Activated naive CD4-positive, alpha-beta T cell treated with anti-CD3 and anti-CD28 coated beads for 36 hours (primary cell): ENCODE results near the gene SRP68. TPM values are rescaled to one million over a fixed set of nuclear protein-coding genes. Genes with fewer than 3 reads are reported as not detected.

ENCODE experiments used
- CTCF ChIA-PET: fragments of 350-600 bp; sonication (Branson Sonifier 250); formaldehyde crosslinking; loops from one replicate; lab custom pipeline; 2021; ENCODE audit warnings: antibody characterized with exemption; lab: Charles Lee
- DNase-seq: peaks from one replicate; pipeline ENCODE4 v3.0.0-alpha.2; 2020
- H3K27ac Mint-ChIP-seq: one replicate; pipeline ENCODE4 v1.8.0; 2021; ENCODE audit warnings: mild to moderate bottlenecking, mixed read lengths
- H3K27me3 Mint-ChIP-seq: one replicate; pipeline ENCODE4 v1.8.0; 2021; ENCODE audit warnings: low read depth, mixed read lengths
- H3K36me3 Mint-ChIP-seq: one replicate; pipeline ENCODE4 v1.8.0; 2021; ENCODE audit warnings: low read depth, mixed read lengths
- H3K4me1 Mint-ChIP-seq: one replicate; pipeline ENCODE4 v1.8.0; 2021; ENCODE audit warnings: low read depth, mixed read lengths
- H3K4me3 Mint-ChIP-seq: one replicate; pipeline ENCODE4 v1.8.0; 2021; ENCODE audit warnings: mild to moderate bottlenecking, moderate library complexity, mixed read lengths
- H3K9me3 Mint-ChIP-seq: one replicate; pipeline ENCODE4 v1.8.0; 2021; ENCODE audit warnings: mixed read lengths
- intact Hi-C: fragments of 100-400 bp; cut with micrococcal nuclease; formaldehyde crosslinking; loops from one replicate; pipeline ENCODE4 v1.15.1; 2023
- total RNA-seq, 2 experiments: library from RNA; stranded (reverse); gene quantifications; one replicate each; pipeline ENCODE4 v1.2.3, GENCODE V29; 2021

Gene SRP68
- total RNA-seq, 2 experiments from 2014 or later: 127 to 131 TPM

DNA sequence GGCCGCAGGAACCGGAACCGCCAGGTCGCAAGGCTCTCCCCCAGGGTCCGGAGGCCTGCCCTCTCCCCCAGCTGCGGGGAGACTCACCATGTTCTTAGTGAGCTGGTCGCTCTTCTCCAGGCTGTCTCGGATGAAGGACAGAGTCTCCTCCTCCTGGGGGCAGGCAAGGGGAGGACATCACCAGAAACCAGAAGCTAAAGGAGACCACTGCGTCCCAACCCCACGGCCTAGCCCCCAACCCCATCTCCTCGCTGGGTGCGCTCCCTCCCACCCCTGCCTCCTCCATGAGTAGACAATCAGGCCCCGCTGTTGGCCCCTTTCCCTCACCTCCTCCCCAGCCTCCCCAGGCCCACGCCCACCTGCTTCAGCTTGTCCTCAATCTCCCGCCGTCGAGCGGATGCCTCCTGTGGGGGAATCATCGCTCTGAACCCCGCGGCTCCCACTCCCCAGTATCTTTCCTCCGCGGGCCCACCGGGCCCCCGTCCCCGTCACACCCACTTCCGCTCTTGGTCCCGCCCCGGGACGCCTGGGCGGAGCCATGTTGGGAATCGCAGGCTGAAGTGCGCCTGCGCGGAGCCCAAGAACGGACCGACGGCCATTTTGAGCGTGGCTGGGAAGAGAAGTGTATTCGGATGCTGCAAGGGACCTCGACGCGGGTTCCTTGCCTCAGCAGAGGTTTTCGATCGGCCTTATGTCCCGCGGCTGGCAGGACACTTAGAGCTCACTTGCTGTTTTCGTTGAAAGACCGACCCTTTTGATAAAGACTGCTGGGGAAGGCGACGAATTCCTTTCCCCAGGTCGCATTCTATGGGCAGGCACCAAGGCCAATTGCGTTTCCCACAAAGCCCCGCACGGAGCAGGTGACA, 31.2 kb upstream of the SRP68 start, which contains the start of gene EXOC7:
EXOC7 (minus strand) TSS at position 514 of the 866 bp plus-strand sequence; CDS start at position 419, 95 bp downstream.
- Mint-ChIP-seq H3K4me1 (peaks cover 19% of the 10 kb centered on the region), H3K27me3 (no peaks in the 10 kb centered on the region), H3K4me3 (peak within 1 kb of the TSS; percentile 94), H3K27ac (peak within 1 kb of the TSS; percentile 92), H3K9me3 (no peaks in the 10 kb centered on the region), H3K36me3 (peaks cover 9% of the 10 kb centered on the region)
- intact Hi-C loops: loop anchor here (1.0 to 10.0 kb wide), 4 partner anchors 32 to 281 kb away; partner anchors contain the start of genes MRPL38 and SPHK1
- peak; percentile 95 for DNase-seq
- CTCF ChIA-PET: interaction anchor here (0.6 to 3.2 kb wide), 11 partner anchors 9 to 745 kb away, joined by 3 to 22 read pairs (median 4); no protein-coding TSS in a partner anchor

DNA sequence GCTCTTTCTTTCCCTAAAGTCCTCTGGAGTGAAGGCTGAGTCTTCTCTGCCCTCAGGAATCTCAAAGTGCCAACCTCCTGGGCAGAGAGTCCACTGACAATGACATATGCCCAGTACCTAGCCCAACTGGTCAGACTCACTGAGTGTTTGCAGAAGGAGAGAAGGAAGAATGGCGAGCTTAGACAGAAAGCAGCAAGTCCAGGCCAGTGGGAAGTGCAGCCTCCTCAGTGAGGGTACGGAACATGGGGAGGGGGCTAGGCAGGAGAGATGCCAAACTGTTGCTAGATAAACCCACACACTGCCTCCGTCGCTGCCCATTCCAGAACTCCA, 30.6 kb upstream of the SRP68 start:
- CTCF ChIA-PET: interaction anchor here (0.6 to 3.2 kb wide), 11 partner anchors 9 to 746 kb away, joined by 3 to 22 read pairs (median 4); no protein-coding TSS in a partner anchor
- DNase-seq: no peak
- peaks cover 9% of the 10 kb centered on the region for H3K36me3 Mint-ChIP-seq
- H3K27ac Mint-ChIP-seq: peak overlapping the region; percentile 92
- H3K9me3 Mint-ChIP-seq: no peaks in the 10 kb centered on the region
- intact Hi-C loops: loop anchor here (1.0 to 10.0 kb wide), 4 partner anchors 32 to 282 kb away; partner anchors contain the start of genes MRPL38 and SPHK1
- peak overlapping the region; percentile 94 for H3K4me3 Mint-ChIP-seq
- H3K27me3 Mint-ChIP-seq: no peaks in the 10 kb centered on the region
- H3K4me1 Mint-ChIP-seq: peaks cover 19% of the 10 kb centered on the region

DNA sequence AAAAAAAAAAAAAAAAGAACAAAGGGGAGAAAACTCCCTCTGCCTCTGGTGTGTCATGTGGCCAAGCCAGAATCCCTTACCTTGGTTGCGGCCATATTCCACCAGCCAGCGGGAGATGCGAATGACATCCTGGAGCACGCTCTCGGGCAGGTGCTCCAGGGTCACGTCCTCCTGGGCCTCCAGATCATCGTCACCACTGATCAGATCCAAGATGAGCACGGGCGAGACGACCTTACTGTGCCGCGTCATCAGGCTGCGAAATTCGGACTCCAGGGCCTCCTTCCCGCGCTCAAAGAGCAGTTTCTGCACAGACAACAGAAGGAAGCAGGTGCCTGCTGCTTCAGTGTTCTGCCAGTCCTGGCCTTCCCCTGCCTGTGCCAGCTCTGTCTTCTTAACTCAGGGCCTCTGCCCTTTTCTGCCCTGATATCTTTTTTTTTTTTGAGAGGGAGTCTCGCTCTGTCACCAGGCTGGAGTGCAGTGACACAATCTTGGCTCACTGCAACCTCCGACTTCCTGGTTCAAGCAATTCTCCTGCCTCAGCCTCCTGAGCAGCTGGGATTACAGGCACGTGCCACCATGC, 25.5 kb upstream of the SRP68 start:
- CTCF ChIA-PET: no interaction called here
- Mint-ChIP-seq H3K27me3 (no peaks in the 10 kb centered on the region), H3K36me3 (peaks cover 16% of the 10 kb centered on the region)

DNA sequence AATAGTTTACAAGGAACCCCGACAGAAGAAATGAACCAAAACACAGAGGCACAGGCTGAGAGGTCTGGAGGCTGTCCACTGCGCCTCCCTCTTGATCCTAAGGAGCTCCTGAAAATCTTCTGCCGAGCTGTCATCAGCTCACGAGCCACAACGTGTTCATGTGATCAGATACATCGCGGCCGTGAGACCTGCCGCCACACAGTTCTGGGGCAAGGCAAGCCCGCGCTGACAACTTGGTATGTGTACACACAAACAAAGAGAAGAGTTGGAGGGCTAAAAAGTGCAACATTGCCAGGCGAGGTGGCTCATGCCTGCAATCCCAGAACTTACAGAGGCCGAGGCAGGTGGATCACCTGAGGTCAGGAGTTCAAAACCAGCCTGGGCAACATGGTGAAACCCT, 23.6 kb upstream of the SRP68 start:
- Mint-ChIP-seq H3K27me3 (no peaks in the 10 kb centered on the region), H3K4me3 (no peak overlapping the region), H3K9me3 (no peaks in the 10 kb centered on the region), H3K27ac (no peak overlapping the region), H3K4me1 (peaks cover 8% of the 10 kb centered on the region), H3K36me3 (peaks cover 11% of the 10 kb centered on the region)
- DNase-seq: no peak
- CTCF ChIA-PET: interaction anchor here (1.5 to 1.9 kb wide), 3 partner anchors 82 to 184 kb away, joined by 3 to 5 read pairs (median 4); no protein-coding TSS in a partner anchor
- intact Hi-C loops: no loop called here

More for the DNA sequence above, 25.5 kb upstream of the SRP68 start:
- intact Hi-C loops: no loop called here
- Mint-ChIP-seq H3K27ac (no peak overlapping the region), H3K9me3 (no peaks in the 10 kb centered on the region), H3K4me1 (peaks cover 17% of the 10 kb centered on the region), H3K4me3 (no peak overlapping the region)
- no peak for DNase-seq

DNA sequence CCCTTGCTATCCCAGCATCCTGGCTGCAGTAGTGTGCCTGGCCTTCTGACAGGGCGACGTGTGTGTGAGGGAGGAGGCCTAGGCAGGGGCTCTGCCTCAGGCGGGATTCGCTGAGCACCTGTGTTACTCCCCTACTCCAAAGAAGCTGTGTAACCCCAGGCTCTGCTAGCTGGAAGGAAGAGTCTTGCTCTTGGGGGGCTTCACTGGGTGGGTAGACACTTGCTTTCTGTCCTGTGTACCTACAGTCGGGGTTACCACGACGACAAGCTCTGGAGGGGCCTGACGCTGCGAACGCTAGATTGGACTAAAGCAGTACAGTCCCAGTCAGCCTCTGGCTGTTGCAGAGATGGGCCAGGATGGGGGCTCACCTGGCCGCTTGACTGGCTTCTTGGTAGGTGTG, 21.7 kb upstream of the SRP68 start:
- H3K4me3 Mint-ChIP-seq: no peak overlapping the region
- no peaks in the 10 kb centered on the region for H3K27me3 Mint-ChIP-seq
- intact Hi-C loops: no loop called here
- H3K36me3 Mint-ChIP-seq: peaks cover 7% of the 10 kb centered on the region
- no peak overlapping the region for H3K27ac Mint-ChIP-seq
- CTCF ChIA-PET: interaction anchor here (1.5 to 2.1 kb wide), 2 partner anchors 9 to 186 kb away, joined by 5 read pairs; partner anchors contain the start of gene EXOC7
- no peak for DNase-seq
- H3K4me1 Mint-ChIP-seq: peaks cover 5% of the 10 kb centered on the region
- no peaks in the 10 kb centered on the region for H3K9me3 Mint-ChIP-seq

DNA sequence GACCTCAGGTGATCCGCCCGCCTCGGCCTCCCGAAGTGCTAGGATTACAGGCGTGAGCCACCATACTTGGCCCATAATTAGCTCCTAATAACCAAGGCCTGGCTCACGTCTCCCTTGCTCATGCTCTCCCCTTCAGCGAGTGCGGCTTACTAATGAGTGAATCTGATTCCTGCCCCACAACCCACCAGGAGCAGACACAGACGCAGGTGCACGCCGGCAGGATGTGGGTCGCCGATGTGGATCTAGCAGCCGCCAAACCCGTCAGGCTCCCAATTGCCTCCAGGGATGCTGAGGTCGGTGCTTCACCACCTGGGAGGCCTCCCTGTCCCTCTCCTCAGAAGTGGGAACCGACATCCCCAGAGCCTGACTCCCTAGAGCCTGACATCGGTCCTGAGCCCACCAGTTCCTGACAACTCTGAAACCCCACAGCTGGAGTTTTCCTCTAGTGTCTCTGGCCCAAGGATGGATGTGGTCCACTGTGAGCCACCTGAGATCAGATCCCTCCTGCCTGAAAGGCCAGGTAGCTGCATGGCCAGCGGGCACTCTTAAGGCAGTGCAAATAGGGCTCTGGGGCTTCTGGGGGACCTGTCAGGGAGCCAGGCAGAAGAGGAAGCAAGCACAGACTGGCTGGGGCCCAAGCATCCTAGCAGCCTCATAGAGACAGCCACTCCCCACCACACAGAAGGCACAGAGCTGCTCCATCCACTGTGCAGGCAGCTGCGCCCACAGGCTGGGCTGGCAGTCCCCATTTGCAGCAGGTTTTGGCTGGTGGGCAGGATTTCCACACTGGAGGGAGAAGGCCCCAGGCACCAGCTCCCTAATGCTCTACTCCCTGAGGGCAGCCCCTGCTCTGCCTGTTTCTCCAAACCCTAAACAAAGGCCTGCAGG, 20.5 kb upstream of the SRP68 start:
- H3K9me3 Mint-ChIP-seq: no peaks in the 10 kb centered on the region
- no peaks in the 10 kb centered on the region for H3K27me3 Mint-ChIP-seq
- intact Hi-C loops: no loop called here
- no peak for DNase-seq
- CTCF ChIA-PET: interaction anchor here (0.5 to 2.1 kb wide), 3 partner anchors 10 to 187 kb away, joined by 3 to 5 read pairs (median 5); partner anchors contain the start of gene EXOC7
- no peak overlapping the region for H3K27ac Mint-ChIP-seq
- no peak overlapping the region for H3K4me3 Mint-ChIP-seq
- peaks cover 7% of the 10 kb centered on the region for H3K36me3 Mint-ChIP-seq
- peaks cover 5% of the 10 kb centered on the region for H3K4me1 Mint-ChIP-seq

DNA sequence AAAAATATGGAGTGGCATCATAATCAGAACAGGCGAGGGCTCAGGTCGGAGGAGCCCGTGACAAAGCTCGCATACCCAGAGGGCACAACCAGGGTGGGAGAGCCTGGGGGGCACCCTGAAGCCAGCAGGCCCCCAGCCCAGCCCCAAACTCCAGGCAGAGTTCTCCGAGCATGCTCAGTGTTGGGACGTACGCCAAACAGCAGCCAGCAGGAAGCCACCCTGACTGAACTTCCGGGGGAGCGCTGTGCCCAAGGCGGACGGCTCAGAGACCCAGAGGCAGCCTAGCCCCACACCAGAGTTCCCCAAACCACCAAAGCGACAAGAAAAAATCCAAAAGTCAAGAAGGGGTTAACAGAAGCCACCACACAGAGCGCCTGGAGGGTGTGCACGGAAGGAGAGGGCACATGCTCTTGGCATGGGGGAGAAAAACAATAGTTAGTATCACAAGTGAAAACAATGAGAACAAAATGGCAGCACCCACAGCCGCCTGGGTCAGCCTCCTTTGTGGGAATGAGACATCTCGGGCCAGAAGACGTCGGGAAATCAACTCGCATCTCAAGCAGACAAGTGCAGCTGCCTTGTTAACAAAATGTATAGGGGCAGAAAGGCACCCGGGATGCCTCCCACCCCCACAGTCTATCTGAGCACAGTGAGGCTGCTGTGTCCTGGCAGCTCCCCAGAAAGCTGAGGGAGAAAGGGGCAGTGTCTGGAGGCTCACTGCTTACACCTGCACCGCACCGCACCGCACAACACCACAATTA, 19.4 kb upstream of the SRP68 start:
- Mint-ChIP-seq H3K4me3 (peak overlapping the region; percentile 59), H3K4me1 (peaks cover 5% of the 10 kb centered on the region), H3K9me3 (no peaks in the 10 kb centered on the region), H3K36me3 (peaks cover 7% of the 10 kb centered on the region), H3K27me3 (no peaks in the 10 kb centered on the region), H3K27ac (peak overlapping the region; percentile 86)
- DNase-seq: no peak
- intact Hi-C loops: no loop called here
- CTCF ChIA-PET: no interaction called here

DNA sequence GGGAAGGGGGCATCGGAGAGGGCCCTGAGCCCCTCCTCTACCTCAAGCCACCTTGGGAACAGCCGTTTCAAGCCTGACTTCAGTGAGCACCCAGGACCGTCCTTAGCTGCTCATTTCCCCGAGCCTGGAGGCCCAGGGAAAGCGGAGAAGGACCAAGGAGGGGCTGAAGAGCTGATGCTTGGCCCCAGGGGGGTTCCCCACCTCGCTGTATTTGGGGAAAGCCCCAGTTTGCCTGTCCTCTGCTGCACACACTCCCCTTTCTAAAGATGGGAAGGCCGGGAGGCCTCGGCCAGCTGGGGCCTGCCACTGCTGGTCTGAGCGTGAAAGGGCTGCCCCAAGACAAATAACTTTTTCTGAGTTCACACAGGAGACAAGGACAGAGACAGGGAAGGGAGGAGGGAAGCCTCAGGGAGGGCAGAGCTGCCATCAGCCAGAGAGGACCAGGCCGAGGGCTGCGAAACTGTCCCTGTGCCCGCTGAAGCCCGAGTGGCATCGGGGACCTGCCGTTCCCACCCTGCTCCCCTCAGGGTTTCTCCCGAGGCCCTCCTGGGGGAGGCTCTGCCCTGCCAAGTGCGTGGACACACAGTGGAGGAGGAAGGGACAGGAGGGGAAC, 18.3 kb upstream of the SRP68 start:
- intact Hi-C loops: no loop called here
- Mint-ChIP-seq H3K36me3 (peaks cover 4% of the 10 kb centered on the region), H3K4me3 (no peak overlapping the region), H3K27me3 (no peaks in the 10 kb centered on the region), H3K4me1 (peaks cover 3% of the 10 kb centered on the region), H3K27ac (no peak overlapping the region), H3K9me3 (no peaks in the 10 kb centered on the region)
- CTCF ChIA-PET: interaction anchor here (1.2 kb wide), 1 partner anchor 76 kb away, joined by 3 read pairs; no protein-coding TSS in a partner anchor
- no peak for DNase-seq

DNA sequence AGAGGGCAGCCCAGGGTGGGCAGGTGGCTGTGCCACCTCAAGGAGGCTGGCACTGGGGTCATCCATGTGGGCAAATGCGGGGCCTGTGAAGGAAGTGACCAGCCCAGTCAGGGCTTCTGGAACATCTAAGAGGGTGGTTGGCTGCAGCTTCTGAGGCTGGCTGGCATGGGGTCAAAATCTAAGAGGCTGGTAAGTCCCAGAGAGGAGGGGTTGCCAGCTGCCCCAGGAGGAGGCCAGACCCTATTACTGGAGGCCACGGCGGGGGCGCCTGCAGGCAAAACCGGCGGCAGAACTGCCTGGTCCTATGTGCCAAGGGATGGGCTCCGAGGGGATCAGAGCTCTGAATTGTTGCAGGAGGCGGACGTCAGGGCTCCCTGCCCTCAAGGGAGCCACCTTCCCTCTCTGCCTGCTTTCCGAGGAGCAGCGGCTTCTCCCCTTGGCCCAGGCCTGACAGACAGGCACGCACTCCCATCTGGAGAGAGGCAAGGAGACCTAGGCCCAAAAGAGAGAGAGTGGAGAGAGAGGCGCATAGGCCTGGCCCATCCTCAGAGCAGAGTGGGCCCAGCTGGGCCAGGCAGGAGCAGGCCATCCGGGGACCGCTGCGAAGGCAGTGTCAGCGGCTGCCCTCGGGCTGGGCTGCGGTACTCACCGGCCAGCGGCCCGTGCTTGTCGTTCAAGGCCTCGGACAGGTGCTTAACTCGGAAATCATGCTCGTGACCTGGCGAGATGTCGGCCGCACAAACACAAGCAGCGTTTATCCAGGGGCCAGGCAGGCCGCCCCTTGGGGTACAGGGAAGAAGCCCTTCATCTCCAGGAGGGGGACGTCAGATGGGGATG, 17.6 kb upstream of the SRP68 start:
- peaks cover 3% of the 10 kb centered on the region for H3K4me1 Mint-ChIP-seq
- CTCF ChIA-PET: interaction anchor here (1.2 to 1.6 kb wide), 2 partner anchors 75 to 76 kb away, joined by 3 to 6 read pairs; no protein-coding TSS in a partner anchor
- peak overlapping the region; percentile 24 for H3K27ac Mint-ChIP-seq
- H3K4me3 Mint-ChIP-seq: no peak overlapping the region
- H3K9me3 Mint-ChIP-seq: no peaks in the 10 kb centered on the region
- no peaks in the 10 kb centered on the region for H3K27me3 Mint-ChIP-seq
- peaks cover 3% of the 10 kb centered on the region for H3K36me3 Mint-ChIP-seq
- no peak for DNase-seq
- intact Hi-C loops: no loop called here

DNA sequence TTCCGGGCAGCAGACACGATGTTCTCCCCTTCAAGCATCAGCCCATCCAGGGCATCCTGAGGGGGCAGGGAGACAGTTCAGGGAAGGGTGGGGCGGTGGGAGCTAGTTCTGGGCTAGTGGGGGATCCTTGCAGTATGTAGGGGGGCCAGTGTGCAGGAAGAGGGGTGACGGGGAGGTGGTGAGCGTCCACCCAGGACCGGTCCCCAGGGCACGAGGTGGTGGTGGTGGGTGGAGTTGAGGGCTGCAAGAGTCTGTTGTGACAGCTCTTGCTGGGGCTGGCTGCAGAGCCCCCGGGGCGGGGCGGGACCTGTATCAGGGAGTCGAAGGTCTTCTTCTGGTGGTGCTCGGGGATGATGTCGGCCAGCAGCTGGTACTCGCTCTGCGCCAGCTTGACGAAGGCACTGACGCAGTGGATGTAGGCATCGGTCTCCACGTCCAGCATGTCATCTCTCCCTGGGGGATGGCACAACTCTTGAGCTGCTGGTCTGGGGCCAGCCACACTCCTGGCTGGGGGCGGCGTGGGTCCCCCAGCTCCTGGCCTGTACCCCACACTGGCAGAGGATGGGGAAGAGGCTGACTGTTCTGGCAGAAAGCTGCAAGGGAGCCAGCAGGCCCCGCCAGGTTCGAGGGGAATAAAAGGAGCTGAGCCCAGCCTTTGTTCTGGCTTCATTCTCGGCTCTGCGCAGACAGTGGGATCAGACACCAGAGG, 16.7 kb upstream of the SRP68 start:
- H3K9me3 Mint-ChIP-seq: no peaks in the 10 kb centered on the region
- H3K27ac Mint-ChIP-seq: no peak overlapping the region
- H3K27me3 Mint-ChIP-seq: no peaks in the 10 kb centered on the region
- CTCF ChIA-PET: interaction anchor here (1.6 kb wide), 1 partner anchor 75 kb away, joined by 6 read pairs; no protein-coding TSS in a partner anchor
- intact Hi-C loops: no loop called here
- H3K4me3 Mint-ChIP-seq: no peak overlapping the region
- peaks cover 3% of the 10 kb centered on the region for H3K4me1 Mint-ChIP-seq
- DNase-seq: no peak
- peaks cover 5% of the 10 kb centered on the region for H3K36me3 Mint-ChIP-seq
